ENCODE measurements around the gene CRNKL1.

CRNKL1 gene

GRCh38 chr20:19987046-19987445 is 65.2 kb downstream of the CRNKL1 start:
- no peak for DNase-seq (ENCODE audit: low read depth, low spot score)
- peak overlapping the region; percentile 65 for H3K27ac ChIP-seq

- no peak for DNase-seq (ENCODE audit: low read depth, low spot score)
- peak overlapping the region; percentile 65 for H3K27ac ChIP-seq
These were observed 65.8 kb downstream of the CRNKL1 start for GRCh38 chr20:19986419-19986818.
